Caki2 (cell line): ENCODE results near the gene NRSN2. TPM values are rescaled to one million over a fixed set of nuclear protein-coding genes. Genes with fewer than 3 reads are reported as not detected.
"Not testable (repeated sequence)": the region's sequence is repeated elsewhere in the genome, so short reads cannot be mapped to it uniquely, and the experiment has no call there.

Source experiments
- DNase-seq: peaks from one replicate; pipeline ENCODE4 v3.0.0-alpha.2; 2015; ENCODE audit warnings: low read depth
- in situ Hi-C: cut with HindIII; loops from 2 replicates; pipeline ENCODE4 v1.10.0; 2016; ENCODE audit warnings: low sequenced_read_pairs, low pct_unique_long_range_greater_than_20kb, mixed read lengths
- total RNA-seq: library from RNA; depleted of rRNA; stranded (reverse); fragments of >200 nt; shearing (Covaris generic); gene quantifications from 2 replicates; pipeline ENCODE4 v1.2.3, GENCODE V29; 2014; ENCODE audit warnings: low replicate concordance

NRSN2 gene
- total RNA-seq, 1 experiment from 2014 or later, result 0.74 TPM

DNA sequence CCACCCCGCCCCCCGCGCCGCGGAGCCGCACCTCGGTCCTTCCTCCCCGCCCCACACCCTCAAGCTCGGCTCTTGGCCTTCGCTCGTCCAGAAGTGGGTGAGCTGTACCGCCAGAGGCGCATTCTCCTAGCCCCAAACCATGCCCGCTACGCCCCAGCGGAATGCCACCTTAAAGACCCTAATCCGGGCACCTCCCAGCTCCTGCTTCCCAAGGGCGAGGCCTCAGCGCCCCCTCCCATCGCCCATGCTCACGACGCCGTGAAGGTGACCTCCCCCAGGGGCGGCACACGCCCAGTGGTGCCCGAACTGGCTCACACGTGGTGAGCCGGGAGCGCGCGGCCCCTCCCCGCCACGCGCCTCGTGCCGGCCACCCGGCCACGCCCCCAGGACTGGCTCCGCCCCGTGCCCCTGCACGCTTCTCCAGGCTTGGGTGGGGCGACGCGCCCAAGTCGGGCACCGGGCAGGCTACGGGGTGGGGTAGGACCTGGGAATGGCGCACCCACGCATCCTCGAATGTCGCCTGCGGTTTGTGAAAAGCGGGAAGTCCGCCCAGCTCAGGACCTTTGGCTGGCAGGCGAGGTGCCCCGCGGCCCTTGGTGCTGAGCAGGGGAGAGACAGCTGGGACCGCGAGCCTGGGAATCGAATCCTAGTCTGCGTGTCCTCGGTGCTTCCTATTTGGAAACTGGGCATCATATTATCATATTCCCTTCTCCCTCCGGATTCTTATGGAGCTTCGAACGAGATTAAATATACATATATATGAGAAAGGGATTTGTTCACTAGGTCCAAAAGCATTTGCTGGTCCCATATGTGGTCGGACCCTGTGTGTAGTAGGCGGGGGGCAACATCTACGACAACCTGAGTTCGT is 22.5 kb upstream of the NRSN2 start:
- in situ Hi-C loops, result no loop called here
- peak; percentile 97 for DNase-seq

DNA sequence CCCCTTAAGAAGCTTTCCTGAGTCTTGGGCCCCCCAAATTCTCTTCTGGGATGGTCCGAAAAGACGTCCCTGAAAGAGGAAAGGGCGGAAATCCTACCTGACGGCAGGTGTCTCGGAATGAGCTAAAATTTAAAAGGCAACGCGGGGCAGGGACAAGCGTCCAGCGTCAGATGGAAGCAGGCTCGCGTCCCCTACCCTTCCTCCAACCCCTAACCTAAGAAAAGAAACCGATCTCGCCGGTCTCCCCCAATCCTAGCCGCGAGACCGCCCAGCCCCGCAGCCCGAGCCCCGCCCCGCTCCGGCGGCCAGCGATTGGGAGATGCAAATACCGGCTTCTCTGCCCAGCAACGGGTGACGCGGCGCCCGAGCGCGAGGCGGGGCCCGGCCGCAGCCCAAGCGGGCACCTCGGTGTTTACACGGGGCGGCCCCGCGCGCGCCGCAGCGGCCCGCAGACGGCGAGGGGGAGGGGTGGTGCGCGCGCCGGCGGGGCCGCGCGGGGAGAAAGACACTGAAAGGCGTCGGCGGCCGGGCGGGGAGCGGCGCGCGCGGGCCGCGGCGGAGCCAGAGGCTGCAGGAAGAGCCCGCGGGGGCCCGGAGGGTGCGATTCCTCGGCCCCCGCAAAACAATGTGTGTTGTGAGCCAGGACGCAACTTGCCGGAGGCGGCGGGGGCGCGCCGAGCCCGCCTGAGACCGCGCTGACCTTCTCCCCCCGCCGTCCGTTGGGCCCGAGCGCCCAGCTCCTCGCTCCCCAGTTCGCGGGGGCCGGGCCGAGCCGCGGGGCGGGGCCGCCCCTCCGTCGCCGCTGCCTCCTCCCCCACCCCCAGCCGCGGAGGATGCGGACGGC is 21.6 kb upstream of the NRSN2 start, which contains the start of gene SOX12:
SOX12 (plus strand) TSS at position 508 of the 844 bp plus-strand sequence. CDS start 373 bp downstream, outside the sequence.
- in situ Hi-C loops, result no loop called here
- peak; percentile 97 for DNase-seq

DNA sequence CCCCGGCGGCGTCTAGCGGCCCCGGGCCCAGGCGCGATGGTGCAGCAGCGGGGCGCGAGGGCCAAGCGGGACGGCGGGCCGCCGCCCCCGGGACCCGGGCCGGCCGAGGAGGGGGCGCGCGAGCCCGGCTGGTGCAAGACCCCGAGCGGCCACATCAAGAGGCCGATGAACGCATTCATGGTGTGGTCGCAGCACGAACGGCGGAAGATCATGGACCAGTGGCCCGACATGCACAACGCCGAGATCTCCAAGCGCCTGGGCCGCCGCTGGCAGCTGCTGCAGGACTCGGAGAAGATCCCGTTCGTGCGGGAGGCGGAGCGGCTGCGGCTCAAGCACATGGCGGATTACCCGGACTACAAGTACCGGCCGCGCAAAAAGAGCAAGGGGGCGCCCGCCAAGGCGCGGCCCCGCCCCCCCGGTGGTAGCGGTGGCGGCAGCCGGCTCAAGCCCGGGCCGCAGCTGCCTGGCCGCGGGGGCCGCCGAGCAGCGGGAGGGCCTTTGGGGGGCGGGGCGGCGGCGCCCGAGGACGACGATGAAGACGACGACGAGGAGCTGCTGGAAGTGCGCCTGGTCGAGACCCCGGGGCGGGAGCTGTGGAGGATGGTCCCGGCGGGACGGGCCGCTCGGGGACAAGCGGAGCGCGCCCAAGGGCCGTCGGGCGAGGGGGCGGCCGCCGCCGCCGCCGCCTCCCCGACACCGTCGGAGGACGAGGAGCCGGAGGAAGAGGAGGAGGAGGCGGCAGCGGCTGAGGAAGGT is 20.8 kb upstream of the NRSN2 start:
- peak; percentile 71 for DNase-seq
- in situ Hi-C loops, result no loop called here

GRCh38 chr20:326645-327185 is 20.2 kb upstream of the NRSN2 start:
- in situ Hi-C loops, result no loop called here
- peak; percentile 70 for DNase-seq

DNA sequence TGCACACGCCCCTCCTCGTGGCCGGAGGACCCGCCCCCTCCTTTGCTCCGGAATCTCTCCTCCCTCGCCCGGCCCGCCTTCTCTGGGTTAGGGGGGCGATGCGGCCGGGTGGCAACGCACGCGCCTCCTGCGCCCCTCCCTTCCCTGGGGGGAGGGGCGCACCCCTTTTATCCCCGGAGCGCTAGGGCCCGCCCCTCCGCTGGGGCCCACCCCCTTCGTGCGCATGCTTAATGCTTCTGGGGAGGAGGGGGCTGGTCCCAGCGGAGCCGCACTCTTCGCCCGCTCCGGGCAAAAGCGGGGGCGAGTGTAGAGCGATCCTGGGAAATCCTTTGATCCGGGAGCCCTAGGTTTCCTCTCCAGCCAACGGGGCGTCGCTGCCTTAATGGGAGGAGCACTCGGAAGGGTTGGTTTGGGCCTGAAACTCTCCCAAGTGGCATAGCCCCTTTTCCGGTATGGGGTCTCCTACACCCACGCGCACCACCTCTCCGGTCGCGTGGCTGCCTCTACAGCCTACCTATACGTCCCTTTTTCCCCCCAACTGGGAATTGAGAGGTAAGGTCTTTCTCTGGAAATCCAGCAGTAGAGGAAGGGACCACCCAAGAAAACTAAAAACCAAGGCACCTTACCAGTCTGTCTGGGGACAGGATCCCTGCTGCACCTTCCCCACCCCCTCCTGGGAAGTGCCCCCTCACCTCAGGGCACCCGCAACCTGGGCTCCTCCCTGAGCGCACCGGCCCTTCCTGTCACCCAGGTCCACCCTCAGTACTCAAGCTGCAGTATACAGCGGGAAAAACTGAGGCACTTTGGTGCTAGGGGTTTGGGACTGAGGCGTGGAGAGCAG is 19.5 kb upstream of the NRSN2 start:
- peak; percentile 98 for DNase-seq

DNA sequence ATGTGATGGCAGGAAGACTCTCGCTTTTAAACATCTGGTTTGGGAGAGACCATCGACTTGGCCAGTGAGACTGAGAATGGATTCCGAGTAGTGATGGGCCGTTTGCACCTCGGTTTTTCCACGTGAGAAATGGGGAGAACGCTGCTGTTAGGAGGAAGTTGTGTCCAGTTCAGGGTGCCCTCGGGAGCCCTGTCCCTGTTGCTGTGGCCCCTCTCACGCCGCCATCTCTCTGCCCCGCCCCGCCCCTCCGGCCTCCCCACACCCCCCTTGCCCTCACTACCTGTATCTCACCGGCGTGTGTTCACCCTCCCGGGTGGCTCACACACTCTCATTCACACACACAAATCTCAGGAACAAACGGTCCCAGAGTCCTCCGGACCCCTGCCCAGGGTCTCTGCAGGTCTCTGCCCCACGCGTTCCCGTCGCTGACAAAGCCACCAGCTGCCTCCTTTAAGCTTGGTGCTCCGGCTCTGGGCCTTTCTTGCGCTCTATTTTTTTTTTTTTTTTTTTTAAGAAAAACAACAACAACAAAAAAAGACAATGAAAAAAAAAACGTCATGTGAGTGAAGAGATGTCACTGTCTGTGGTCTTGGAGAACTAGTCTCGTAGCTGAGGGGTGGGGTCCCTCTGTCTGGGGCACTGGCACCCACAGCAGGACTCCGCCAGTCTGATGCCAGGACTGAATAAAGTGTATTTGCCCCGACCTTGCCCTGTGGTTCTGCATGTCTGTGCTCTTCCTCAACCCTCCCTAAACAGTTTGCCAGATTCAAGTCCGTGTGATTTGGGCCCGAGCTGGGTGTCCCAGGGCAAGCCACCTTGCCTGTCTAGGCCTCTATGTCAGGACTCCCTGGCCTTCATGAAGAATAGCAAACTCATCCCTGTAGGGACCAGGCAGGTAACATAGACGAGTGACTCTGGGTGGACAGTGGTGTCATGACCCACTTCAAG is 18.6 kb upstream of the NRSN2 start:
- DNase-seq, result no peak
- in situ Hi-C loops, result no loop called here

More for the DNA sequence above, 19.5 kb upstream of the NRSN2 start:
- in situ Hi-C loops, result no loop called here

GRCh38 chr20:328975-329695 is 17.8 kb upstream of the NRSN2 start:
- in situ Hi-C loops, result no loop called here
- no peak for DNase-seq

- no peak for DNase-seq
- in situ Hi-C loops, result no loop called here
Measured at GRCh38 chr20:329851-330232, 17.1 kb upstream of the NRSN2 start.

DNA sequence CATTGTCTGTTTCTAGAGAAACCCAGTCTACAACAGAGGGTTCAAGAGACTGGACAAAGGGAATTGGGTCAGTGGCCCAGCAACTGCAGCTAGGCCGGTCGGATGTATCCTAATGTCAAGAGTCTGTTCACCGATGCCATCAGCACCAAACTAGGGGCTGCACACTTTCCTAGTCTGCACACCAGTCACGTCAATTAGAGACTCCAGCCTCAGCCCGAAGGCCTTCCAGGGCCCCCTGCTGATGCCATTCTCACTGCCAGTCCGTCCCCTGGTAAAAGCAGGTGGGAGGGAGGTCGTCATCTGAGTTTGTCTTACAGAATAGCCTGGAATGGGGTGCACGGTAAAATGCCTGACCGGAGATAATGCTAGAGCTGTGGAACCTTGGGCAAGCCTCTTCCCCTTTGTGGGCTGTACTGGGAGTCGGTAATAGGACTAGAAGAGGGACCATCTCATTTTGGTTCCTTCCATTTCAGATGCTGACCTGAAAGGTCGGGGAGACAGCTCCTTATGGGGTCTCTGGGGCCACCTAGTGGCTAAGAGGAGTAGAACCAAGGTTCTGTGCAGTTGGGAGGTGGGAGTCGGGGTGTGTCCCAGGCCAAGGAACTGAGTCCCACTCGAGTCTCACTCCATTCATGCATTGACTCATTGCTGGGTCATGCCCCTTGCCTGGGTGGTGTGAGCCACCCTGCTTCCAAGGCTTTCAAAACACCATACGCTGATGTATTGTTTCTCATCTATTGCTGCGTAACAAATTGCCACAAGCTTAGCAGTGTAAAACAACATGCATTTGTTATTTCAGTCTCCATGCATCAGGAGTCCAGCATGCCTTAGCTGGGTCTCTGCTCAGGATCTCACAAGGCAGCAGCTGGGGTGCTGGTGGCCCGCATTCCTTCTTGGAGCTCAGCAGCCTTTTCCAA is 16.4 kb upstream of the NRSN2 start:
- DNase-seq, result peak; percentile 70
- in situ Hi-C loops, result no loop called here

DNA sequence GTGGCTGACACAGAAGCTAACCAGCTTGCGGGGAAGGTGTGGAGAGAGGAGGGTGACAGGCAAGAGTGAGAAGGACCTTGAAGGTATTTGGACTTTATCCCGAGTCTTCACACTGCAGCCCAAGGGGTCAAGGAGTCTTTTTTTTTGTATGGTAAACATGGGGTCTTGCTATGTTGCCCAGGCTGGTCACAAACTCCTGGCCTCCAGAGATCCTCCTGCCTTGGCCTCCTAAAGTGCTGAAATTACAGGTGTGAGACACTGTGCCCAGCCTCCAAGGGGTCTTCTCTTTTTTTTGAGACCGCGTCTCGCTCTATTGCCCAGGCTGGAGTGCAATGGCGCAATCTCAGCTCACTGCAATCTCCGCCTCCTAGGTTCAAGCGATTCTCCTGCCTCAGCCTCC is 12.3 kb upstream of the NRSN2 start:
- in situ Hi-C loops, result no loop called here
- DNase-seq, result no peak

GRCh38 chr20:336040-336439 is 10.9 kb upstream of the NRSN2 start:
- DNase-seq, in situ Hi-C loops: not testable (repeated sequence)

DNA sequence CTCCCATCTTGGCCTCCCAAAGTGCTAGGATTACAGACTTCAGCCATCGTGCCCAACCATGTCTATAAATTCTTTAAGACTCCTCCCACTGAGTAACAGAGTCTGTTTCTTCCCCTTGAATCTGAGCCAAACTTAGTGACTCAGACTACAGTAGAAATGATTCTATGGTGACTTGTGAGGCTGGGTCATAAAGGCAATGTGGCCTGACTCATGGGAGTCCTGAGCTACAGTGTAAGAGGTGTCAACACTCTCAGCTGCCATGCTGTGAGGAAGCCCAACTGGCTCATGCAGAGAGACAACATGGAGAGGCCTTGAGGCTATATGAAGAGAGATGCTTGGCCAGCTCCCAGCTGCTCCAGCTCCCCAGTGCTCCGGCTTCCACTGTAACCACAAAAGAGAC is 5.2 kb upstream of the NRSN2 start:
- in situ Hi-C loops, result no loop called here
- DNase-seq, result peak; percentile 94

- in situ Hi-C loops, result no loop called here
- DNase-seq, result no peak
Measured at GRCh38 chr20:343107-343506, 3.8 kb upstream of the NRSN2 start.

DNA sequence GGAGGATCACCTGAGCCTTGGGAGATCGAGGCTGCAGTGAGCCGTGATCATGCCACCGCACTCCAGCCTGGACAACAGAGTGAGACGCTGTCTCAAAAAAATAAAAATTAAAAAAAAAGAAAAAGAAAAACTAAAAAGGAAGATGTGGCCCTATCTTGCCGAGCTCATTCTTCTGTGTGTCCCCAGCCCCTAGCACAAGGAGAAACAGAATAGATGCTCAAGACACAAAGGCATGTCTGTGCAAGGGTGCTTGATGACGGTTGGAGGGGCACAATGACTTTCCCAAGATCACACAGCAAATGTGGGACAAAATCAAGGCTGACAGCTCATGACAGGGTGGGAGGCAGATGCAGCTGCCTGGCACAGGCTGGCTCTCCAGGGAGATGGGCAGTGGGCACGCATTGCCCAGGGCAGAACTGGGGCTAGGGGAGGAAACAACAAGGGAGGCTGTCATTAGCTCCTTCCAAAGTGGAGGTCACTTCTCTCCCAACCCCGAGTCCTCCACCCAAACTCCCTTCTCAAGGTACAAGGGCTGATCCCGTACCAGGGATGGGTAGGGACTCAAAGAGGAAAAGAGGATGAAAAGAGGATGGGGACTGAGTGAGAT is 775 bp upstream of the NRSN2 start:
- DNase-seq, result no peak
- in situ Hi-C loops, result no loop called here

GRCh38 chr20:347317-347639 is 367 bp downstream of the NRSN2 start:
- DNase-seq, result no peak
- in situ Hi-C loops, result no loop called here
